Stimulated activated CD4-positive, alpha-beta T cell treated with anti-CD3 and anti-CD28 coated beads, TNF-alpha, amount 100 ng/mL, for 4 hours (primary cell): ENCODE results near the gene MTHFD1L.

Source experiments
- DNase-seq, 3 experiments: peaks; one replicate each; pipeline ENCODE4 v3.0.0-alpha.2; 2020; ENCODE audit warnings: low read depth in 3 of 3

MTHFD1L gene

GRCh38 chr6:150866147-150866990 is 867 bp downstream of the MTHFD1L start:
- DNase-seq: peak; percentile 72 to 83 (median 76)

GRCh38 chr6:150866991-150867501 is 1.5 kb downstream of the MTHFD1L start:
- no peak for DNase-seq

DNA sequence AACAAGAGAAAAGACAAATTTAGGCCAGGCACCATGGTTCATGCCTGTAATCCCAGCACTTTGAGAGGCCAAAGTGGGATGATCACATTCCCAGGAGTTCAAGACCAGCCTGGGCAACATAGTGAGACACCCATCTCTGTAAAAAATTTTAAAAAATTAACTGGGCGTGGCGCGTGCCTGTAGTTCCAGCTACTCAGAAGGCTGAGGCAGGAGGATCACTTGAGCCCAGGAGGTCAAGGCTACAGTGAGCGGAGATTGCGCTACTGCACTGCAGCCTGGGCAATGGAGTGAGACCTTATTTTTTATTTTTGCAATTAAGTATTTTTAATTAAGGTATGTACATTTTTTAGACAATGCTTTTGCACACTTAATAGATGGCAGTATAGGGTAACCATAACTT is 3.3 kb downstream of the MTHFD1L start:
- DNase-seq: no peak

GRCh38 chr6:150874179-150874578 is 8.7 kb downstream of the MTHFD1L start:
- no peak for DNase-seq

DNA sequence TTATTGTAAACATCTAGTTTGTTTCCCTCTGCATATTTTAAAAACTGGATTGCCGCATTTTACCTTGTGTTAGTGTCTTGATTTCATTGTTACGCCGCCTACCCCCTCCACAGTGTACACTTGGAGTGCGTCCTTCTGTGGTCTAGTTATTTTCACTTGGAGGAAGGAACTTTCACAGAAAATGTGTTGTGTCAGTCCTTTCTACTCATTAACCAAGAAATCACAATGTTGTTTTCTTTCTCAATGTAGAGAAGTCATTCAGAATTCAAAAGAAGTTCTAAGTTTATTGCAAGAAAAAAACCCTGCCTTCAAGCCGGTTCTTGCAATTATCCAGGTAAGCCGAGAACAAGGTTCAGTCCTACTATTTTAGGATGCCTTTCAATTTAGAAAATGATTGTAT is 10.3 kb downstream of the MTHFD1L start:
- DNase-seq: no peak

GRCh38 chr6:150876598-150876997 is 11.1 kb downstream of the MTHFD1L start:
- no peak for DNase-seq

DNA sequence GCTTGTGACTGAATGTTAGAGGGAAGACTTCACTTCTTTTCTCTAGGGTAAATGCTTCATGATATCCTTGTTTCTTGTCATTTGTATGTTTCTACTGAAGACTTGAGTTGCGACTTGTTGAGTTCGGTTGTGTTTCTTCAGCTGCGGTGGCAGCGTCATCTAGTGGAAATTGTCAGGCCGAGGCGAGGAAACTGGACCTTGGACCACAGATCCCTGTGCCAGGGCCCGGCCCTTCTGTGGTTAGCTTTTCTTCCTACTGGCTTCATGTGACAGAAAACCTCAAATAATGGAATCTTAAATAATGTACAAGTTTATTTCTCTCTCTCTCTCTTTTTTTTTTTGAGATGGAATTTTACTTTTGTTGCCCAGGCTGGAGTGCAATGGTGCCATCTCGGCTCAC is 12.4 kb downstream of the MTHFD1L start:
- no peak for DNase-seq

GRCh38 chr6:150878347-150879213 is 13.1 kb downstream of the MTHFD1L start:
- no peak for DNase-seq

DNA sequence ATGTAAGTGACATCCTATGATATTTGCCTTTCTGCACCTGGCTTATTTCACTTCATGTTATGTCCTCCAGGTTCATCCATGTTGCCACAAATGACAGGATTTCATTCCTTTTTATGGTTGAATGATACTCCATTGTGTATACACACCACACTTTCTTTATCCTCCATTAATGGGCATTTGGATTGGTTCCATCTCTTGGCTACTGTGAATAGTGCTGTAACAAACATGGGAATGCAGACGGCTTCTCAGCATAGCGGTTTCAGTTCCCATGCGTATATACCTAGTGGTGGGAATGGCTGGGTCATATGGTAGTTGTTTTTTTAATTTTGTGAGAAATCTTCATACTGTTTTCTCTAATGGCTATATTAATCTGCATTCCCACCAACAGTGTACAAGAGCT is 14.8 kb downstream of the MTHFD1L start:
- DNase-seq: no peak

- DNase-seq: no peak
Measured at GRCh38 chr6:150881911-150882481, 16.5 kb downstream of the MTHFD1L start.

GRCh38 chr6:150883521-150883920 is 18.0 kb downstream of the MTHFD1L start:
- DNase-seq: no peak

DNA sequence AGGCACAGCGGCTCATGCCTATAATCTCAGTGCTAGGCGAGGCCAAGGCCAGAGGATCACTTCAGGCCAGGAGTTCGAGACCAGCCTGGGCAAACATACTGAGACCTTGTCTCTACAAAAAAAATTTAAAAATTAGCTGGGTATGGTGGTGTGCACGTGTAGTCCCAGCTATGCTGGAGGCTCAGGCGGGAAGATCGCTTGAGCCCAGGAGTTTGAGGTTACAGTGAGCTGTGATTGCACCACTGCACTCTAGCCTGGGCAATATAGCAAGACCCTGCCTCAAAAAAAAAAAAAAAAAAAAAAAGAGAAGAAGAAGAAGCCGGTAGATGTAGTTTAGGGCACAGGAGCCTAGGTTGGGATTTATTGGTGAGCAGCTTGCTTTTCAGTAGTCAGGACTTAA is 20.7 kb downstream of the MTHFD1L start:
- no peak for DNase-seq

DNA sequence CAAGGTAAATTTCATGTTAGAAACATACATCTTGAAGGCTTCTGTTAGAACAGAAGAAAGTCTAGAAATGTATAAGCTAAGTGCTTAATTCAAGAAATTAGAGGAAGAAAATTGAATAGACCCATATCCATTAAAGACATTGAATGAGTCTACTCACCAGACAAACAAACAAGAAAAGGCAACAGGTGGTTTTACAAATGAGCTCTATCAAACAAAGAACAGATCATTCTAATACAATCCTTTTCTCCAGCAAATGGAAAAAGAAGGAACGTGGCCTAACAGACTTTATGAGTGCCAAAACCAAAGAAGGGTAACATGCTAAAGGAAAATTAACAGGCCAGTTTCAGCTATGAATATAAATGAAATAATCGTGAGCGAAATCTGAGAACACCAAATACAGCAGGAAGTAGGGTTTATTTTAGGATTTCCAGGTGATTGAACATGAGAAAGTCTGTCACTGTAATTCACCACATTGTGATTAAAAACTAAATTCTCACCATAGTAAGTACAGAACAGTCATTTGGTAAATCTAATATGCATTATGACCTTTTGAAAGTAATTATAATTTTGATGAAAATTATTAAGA is 22.6 kb downstream of the MTHFD1L start:
- no peak for DNase-seq

DNA sequence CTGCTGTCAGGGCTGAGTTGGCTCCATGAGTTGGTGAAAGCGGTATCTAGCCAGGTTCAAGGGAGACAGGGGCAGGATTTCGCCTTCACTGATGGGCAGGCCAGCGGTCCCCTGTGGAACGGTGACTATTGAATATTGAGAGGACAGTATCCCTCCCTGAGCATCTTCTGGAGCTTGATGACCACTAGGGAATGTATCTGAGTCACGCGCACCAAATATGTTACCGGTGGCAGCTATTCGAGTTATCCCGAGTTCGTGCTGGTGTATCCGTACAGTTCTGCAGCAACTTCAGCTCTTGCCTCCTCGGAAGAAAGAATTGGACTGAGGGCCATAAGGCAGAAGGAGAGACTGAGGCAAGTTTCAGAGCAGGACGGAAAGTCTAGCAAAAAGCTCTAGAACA is 24.8 kb downstream of the MTHFD1L start:
- DNase-seq: no peak

GRCh38 chr6:150891888-150892485 is 26.5 kb downstream of the MTHFD1L start:
- DNase-seq: peak; percentile 10 to 41 (median 30)

DNA sequence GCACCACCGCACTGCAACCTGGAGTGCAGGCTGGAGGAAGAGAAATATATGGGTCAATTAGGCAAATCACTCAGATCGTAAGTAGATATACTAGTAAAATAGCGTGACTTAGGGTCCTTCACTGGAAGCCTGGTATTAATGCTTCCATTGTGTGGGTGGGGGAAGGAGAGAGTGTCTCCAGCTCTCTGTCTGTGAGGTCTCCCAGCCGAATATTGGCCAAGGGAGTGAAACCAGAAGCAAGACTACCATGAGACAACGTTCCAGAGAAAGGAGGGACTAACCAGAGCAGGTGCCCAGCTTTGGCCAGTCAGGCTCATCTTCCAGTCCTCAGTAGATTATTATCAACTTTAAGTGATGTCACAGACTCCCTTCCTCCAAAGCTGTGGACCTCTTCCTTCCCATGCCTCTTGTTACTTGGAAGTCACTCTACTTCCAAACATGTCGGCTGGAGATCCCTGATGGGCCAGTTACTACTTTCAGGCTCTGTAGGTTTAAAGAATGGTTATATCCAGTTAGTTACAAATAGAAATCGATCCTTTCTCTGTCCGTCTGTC is 28.8 kb downstream of the MTHFD1L start:
- no peak for DNase-seq

DNA sequence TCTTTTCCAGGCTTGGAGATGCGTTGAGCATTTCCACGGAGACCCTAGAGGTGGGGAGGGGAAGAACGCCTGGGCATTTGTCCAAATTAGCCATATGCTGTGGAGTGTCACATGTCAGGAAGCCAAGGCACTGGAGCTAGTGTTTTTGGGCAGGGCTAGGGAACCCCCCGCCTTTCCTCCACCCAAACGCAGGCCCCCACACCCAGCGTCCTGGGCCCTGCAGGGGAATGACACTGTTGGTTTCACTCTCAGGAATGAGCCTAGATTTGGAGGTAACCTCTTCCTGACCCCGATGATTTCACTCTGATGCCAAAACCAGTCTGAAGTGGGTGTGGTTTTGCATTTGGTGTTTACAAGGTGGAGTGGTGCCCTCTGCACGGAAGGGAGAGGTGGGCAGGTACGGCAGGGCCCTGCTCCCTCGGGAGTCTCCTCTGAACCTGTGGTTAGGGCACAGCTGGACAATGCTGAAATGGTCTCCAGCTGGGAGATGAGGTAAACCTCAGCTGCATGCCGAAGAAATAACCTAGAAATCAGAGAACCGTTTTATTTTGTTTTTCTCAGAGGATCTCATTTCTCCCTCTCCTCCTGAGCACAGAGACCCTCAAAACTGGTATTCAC is 29.5 kb downstream of the MTHFD1L start:
- no peak for DNase-seq

GRCh38 chr6:150895928-150896632 is 30.6 kb downstream of the MTHFD1L start:
- DNase-seq: no peak

- no peak for DNase-seq
Measured at GRCh38 chr6:150897400-150897943, 32.0 kb downstream of the MTHFD1L start.
